Eye (tissue), 1 donor: Measurements from ENCODE around the gene DUT.

Experiments used
- DNase-seq: peaks from one replicate; pipeline ENCODE4 v3.0.0-alpha.2; 2015

The DUT gene

DNA sequence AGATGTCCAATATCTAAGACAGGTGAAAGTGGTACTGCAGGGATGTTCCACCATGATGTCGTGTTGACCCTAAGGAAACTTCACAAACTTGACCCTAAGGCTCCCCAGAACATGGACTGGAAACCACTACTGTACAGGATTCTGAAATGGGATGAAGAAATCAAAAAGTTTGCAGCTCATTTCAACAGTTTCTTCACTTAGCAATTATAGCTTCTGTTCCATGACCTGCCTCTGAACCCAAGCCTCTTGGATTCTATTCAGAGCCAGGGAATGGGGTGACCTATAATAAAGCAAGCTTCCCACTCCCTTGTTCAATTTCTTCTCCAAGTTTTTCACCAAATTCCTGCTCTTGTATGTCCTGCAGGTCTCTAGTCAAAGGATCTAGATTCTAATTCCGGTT, 40.7 kb downstream of the DUT start:
- no peak for DNase-seq

DNA sequence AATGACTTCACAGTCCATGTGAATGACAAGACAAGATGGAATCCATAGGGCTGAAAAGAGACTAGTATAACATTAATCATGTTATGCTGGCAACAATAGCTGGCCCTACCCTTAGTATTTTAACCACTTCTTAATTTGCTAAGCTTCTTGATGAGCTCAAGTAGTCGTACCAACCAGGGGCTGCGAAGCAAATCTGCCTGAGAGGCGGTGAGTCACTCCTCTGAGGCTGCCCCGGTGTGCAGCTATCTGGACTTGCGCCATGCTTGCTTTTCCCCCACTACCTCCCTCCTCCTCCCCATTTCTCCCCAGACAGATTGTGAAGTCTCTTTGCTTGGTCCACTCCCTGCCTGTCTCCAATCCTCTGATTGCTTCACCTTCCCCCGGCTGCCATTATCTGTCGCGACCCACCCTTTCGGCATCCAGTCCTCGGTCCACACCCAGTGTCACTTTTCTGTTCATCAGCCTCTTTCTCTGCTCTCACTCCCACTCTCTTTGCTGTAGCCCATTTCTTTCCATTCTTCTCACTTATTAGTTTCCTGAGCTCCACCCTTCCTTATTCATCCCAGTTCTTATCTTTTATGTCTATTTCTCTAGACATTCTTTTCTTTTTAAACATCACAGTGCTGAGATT, 42.7 kb downstream of the DUT start:
- DNase-seq = no peak

DNA sequence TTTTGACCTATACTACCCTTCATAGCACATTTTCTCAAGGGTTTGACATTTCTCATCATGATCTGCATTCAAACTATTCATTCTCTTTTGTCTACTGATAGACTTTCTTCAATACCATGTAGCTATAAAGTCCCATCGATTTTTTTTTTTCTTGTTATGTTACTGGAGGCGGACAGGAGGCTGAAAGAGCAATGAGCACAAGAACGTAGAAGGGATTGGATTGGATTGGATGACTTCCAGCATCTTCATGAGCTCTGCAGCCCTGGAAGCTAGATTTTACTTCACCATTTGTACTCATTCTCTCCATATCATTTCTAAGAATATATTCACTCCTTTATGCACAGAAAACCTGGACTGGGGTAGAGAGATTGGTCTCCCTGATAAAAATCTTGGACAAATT, 43.2 kb downstream of the DUT start:
- no peak for DNase-seq

DNA sequence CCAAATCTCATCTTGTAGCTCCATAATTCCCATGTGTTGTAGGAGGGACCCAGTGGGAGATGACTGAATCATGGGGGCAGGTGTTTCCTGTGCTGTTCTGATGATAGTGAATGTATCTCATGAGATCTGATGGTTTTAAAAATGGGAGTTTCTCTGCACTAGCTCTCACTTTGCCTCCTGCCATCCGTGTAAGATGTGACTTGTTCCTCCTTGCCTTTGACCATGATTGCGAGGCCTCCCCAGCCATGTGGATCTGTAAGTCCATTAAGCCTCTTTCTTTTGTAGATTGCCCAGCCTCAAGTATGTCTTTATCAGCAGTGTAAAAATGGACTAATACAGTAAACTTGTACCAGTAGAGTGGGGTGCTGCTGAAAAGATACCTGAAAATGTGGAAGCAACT, 44.5 kb downstream of the DUT start:
- DNase-seq = no peak

DNA sequence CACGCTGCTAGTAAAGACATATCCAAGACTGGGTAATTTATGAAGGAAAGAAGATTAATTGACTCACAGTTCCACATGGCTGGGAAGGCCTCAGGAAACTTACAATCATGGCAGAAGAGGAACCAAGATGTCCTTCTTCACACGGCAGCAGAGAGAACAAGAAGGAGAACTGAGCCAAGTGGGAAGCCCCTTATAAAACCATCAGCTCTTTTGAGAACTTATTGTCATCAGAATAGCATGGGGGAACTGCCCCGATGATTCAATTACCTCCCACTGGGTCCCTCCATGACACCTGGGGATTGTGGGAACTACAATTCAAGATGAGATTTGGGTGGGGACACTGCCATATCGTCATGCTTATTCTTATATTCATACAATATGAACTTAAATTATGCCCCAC, 49.0 kb downstream of the DUT start:
- no peak for DNase-seq

DNA sequence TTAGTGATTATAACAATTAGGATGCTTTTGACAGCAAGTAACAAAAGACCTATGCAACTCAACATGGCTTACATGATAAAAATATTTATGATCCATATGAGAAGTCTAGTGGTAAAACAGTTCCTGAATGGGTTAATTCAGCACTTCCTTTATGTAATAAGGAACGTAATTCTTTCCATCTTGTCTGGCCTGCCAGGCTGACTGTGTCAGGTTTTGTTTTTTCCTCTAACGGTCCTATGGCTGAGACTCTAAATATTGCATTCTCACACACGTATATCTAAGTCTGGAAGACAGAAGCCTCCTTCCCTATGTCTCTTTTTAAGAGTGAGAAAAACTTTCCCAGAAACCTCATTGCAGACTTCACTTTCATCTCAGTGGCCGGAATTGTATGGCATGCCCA, 50.6 kb downstream of the DUT start:
- no peak for DNase-seq

DNA sequence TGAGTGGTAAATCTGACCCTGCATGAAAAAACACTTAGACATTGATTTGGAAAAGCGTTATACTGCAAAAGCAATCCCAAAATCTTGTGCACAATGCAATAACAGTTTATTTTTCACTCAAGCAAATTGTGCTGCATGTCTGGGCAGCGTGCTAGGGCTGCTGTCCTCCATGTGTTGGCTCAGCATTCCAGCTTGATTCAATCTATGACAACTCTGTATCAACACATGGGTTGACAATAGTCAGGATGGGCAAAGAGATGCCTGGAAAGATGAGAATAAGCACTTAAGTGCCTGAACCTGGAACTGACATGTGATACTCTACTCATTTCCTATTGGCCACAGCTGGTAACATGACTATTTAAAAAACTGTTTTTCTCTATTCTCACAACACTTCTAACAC, 51.8 kb downstream of the DUT start:
- no peak for DNase-seq

DNA sequence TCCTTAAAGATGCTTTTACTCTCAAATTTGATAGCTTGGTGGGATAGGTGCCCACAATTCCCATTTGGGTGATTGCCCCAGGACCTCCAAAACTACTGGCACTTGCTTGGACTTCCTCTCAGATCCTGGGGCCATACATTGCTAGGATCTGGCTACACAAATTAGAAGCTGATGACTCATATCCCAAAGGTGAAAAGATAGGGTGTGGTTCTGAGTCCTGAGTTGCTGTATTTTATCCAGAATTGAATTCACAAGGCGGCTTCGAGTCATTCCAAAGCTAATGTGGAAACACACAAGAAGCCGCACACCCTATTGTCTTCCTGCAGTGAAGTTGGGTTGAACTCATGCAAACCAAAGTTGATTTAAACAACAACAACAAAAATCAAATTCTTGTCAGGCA, 53.4 kb downstream of the DUT start:
- DNase-seq = no peak

DNA sequence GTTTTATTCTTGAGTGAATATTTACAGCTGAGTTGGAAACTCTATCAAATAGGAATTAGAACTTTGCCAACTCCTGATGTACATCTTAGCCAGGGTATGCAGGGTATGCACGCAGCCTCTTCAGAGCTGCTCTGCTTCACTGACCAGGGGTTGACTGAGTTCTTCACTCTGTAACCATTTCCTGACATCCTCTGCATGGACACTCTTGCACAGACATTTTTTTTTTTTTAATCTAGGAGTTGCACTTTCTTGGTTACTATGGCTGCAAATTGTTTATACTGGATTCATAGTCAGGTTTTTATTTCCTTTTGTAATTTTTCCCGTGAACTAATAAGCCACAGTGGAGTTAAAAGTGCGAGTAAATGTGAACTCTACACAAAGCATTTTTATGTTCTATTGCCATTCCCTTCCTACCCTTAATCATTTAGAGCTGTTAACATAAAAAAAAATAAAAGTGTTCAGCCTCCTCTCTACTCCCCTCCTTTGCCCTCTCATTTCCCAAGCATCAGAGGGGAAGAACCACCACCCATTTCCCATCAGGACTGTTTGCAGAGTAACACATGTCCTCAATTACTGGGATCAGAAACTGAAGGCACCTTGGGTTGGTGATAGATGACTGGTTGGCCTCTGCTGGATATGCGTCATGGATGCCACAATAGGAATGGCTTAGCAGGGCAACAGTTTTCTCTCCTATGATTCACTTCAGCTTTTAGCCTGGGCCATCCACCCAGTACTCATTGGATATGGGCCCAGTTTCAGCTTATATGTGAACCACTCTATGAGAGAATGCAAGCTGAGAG, 54.0 kb downstream of the DUT start:
- no peak for DNase-seq

DNA sequence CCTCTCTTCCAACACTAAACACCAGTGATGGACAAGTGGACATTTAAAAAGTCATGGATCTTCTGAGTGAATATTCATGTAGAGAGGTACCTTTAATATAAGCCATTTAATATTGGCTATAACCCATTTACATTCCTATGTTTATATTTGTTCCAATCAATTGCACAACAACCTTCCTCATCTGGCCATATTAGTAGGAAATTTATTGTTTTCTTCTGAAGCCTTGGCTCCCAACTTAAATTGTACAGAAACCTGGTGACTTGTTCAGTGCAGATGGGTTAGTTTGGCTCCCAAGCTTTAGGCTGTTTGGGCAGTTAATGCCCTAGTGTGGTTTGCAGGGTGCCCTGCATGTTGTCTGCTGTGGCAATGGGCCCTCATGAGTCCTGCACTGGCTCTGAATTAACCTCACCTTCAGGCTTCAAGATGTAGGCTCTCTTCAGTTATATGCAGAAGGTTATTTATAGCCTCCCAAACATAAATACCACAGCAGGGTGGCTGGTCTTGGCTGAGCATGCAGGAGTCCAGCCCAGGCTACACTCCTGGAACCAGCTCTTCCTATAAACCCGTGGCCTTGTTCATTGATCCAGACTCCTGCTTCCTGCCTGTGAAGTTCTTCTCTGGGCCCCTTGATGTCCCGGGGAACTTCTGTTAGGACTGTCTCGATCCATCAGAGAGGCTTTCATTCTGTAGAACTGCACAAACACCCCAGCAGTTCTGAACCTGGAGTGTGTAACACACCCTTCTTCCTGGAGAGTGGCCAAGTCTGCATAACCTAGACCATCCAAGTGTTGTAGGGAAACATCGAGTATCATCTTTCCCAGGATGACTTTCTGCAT, 57.0 kb downstream of the DUT start:
- no peak for DNase-seq

DNA sequence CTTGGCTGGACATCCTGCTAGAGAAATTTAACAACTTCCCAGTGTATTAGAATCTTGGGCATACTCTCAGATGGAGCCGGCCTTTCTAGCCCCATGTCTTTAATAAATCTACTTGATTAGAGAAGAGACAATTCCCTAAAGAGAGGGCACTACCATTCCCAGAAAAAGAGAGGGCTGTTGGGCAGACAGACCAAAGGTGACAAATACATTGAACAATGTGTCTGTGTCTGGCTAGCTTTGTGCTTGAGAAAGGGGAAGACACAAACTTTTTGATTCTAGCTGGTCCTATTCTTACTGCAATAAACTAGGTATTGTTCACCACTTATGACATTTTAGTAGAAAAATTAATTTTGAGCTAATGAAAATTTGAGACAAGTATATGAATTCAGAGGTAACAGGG, 57.7 kb downstream of the DUT start:
- DNase-seq = no peak

DNA sequence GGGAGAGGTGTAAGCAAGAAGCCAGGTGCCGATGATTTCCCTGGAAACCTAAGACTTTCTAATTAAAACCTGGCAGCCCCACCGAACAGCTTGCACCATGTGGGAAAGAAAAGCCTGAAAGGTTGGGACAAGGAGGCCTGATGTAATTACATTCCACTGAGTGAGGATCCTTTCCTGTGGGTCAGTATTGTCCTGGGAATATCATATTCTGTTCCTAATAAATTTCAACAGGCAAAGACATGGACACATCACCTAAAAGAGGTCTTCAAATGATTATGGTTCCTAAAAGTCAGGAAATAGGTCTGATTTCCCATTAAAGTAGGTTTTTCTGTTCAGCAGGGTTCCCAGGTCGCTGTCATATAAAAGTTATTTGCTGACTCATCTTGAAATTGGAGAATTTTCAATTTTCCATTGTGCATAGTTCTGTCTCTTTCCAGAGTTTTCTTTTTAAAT, 58.5 kb downstream of the DUT start:
- DNase-seq = no peak

DNA sequence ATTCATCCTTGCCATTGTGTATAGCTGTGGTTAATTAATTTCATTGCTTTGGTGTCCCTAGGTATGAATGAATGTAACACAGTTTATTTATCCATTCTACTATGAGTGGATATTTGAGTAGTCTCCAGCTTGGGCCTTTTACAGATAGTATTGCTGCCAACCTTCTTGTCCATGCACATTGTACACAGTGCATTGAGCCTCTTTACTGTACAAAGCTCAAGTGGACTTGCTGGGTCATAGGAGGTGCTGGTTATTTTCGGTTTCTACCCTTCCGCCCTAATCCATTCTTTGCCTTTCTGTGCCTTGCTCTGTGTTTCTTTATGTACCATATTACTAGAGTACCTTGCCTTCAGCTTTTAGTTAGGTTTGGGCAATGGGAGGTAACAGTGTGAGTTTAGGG, 60.7 kb downstream of the DUT start:
- no peak for DNase-seq

DNA sequence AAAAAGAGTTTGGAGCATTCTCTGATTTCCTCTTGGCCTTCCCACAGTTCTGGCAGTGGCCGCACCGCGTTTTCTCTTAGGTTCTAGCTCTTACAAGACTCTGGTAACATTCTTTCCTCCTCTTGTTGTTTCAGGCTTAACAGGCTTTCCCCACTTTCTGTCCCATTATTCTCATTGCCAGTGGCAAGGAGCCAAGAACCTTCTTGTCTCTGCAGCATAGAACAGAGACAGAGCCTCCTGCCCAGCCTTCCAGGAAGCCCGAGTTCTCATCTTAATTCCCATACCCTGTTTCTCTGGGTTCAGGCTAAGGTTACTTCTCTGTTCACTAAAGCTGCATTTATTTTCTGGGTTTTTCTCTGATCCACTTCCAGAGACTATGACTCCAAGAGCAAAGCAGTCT, 61.1 kb downstream of the DUT start:
- DNase-seq = no peak
